Hematopoietic multipotent progenitor cell (in vitro differentiated cells): Measurements from ENCODE around the gene STAM2. TPM values are rescaled to one million over a fixed set of nuclear protein-coding genes. Genes with fewer than 3 reads are reported as not detected.
"Not testable (repeated sequence)": the region's sequence is repeated elsewhere in the genome, so short reads cannot be mapped to it uniquely, and the experiment has no call there.

Source experiments
- DNase-seq, 3 donors: peaks; one replicate each; pipeline ENCODE4 v3.0.0-alpha.2; 2011 to 2015; ENCODE audit warnings: low read depth in 2 of 3, low spot score in 2 of 3
- total RNA-seq: library from RNA; depleted of rRNA; stranded (reverse); fragments of >200 nt; gene quantifications from one replicate; pipeline ENCODE4 v1.2.3, GENCODE V29; 2012

STAM2 gene
- total RNA-seq, 1 donor = 13.2 TPM

GRCh38 chr2:152173831-152174230 lies 1.7 kb downstream of the STAM2 start:
- no peak for DNase-seq

- DNase-seq = not testable (repeated sequence)
Measured at GRCh38 chr2:152172201-152172785, 3.3 kb downstream of the STAM2 start.

- no peak for DNase-seq
Measured at GRCh38 chr2:152171718-152172117, 3.8 kb downstream of the STAM2 start.

- DNase-seq = not testable (repeated sequence)
Measured at GRCh38 chr2:152169158-152169557, 6.4 kb downstream of the STAM2 start.

- DNase-seq = not testable (repeated sequence)
Measured at GRCh38 chr2:152167470-152167869, 8.1 kb downstream of the STAM2 start.

GRCh38 chr2:152167065-152167464 lies 8.5 kb downstream of the STAM2 start:
- DNase-seq = no peak

GRCh38 chr2:152166633-152167032 lies 8.9 kb downstream of the STAM2 start:
- DNase-seq = peak in 2 of 3 donors; percentile 73 to 90

GRCh38 chr2:152165780-152166179 lies 9.8 kb downstream of the STAM2 start:
- DNase-seq = no peak

- DNase-seq = no peak
Measured at GRCh38 chr2:152165306-152165705, 10.3 kb downstream of the STAM2 start.

GRCh38 chr2:152163669-152164068 lies 11.9 kb downstream of the STAM2 start:
- not testable (repeated sequence) for DNase-seq

GRCh38 chr2:152162141-152162540 lies 13.4 kb downstream of the STAM2 start:
- no peak for DNase-seq

GRCh38 chr2:152161598-152161997 lies 14.0 kb downstream of the STAM2 start:
- DNase-seq = no peak

GRCh38 chr2:152160378-152160777 lies 15.2 kb downstream of the STAM2 start:
- not testable (repeated sequence) for DNase-seq

GRCh38 chr2:152157253-152157652 lies 18.3 kb downstream of the STAM2 start:
- DNase-seq = no peak

GRCh38 chr2:152155209-152155608 lies 20.4 kb downstream of the STAM2 start:
- peak in 1 of 3 donors; percentile 17 for DNase-seq

GRCh38 chr2:152154462-152154861 lies 21.1 kb downstream of the STAM2 start:
- DNase-seq = no peak

GRCh38 chr2:152134488-152135280 lies 40.9 kb downstream of the STAM2 start:
- DNase-seq = no peak

- no peak for DNase-seq
Measured at GRCh38 chr2:152132306-152132705, 43.3 kb downstream of the STAM2 start.

- no peak for DNase-seq
Measured at GRCh38 chr2:152127628-152128027, 47.9 kb downstream of the STAM2 start.

- no peak for DNase-seq
Measured at GRCh38 chr2:152126664-152127063, 48.9 kb downstream of the STAM2 start.

- no peak for DNase-seq
Measured at GRCh38 chr2:152122161-152122560, 53.4 kb downstream of the STAM2 start.

GRCh38 chr2:152120430-152120829 lies 55.1 kb downstream of the STAM2 start:
- no peak for DNase-seq
